HG03442 (cell line): ENCODE results near the gene IL9R.
A peak's percentile ranks its signal among the peaks of the same experiment; 100 is the strongest.
"Not testable (repeated sequence)": the region's sequence is repeated elsewhere in the genome, so short reads cannot be mapped to it uniquely, and the experiment has no call there.

Experiments
- ATAC-seq: cut with Tn5 transposase; IDR thresholded peaks from one replicate; pipeline ENCODE4 v1.9.1; 2021; ENCODE audit warnings: mild to moderate bottlenecking, moderate library complexity; ENCODE audit not compliant: unreplicated experiment

IL9R gene, protein sequence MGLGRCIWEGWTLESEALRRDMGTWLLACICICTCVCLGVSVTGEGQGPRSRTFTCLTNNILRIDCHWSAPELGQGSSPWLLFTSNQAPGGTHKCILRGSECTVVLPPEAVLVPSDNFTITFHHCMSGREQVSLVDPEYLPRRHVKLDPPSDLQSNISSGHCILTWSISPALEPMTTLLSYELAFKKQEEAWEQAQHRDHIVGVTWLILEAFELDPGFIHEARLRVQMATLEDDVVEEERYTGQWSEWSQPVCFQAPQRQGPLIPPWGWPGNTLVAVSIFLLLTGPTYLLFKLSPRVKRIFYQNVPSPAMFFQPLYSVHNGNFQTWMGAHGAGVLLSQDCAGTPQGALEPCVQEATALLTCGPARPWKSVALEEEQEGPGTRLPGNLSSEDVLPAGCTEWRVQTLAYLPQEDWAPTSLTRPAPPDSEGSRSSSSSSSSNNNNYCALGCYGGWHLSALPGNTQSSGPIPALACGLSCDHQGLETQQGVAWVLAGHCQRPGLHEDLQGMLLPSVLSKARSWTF

GRCh38 chrX:155997436-155997835 is at the start of gene IL9R:
IL9R (plus strand) TSS chrX:155997696; CDS start chrX:155997760, 64 bp downstream.
- ATAC-seq = peak; percentile 90

- ATAC-seq = no peak
Observed at GRCh38 chrX:155949098-155949497, 48.4 kb upstream of the IL9R start.

DNA sequence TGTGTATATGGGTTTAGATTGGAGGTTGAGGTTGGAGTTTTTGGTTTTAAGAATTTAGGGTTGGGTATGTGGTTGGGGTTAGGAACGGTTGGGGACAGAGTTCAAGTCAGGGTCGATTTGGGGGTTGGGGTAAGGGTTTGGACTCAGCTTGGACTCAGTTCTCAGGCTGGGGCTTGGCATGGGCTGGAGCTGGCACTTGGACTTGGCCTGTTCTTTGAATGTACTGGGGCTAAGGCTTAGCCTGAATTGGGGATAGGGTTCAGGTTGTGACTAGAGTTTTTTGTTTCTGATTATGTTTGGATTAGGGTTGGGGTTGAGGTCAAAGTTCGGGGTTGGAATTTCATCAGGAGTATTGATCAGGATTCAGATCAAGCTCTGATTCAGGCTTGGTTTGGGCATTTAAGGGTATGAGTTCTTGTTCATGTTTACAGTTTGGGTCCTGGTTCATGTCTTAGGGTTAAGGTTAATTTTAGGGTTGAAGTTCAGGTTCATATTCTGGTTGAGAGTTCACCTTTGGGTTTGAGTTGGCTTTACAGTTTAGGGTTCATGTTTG is 46.2 kb upstream of the IL9R start:
- ATAC-seq = no peak

DNA sequence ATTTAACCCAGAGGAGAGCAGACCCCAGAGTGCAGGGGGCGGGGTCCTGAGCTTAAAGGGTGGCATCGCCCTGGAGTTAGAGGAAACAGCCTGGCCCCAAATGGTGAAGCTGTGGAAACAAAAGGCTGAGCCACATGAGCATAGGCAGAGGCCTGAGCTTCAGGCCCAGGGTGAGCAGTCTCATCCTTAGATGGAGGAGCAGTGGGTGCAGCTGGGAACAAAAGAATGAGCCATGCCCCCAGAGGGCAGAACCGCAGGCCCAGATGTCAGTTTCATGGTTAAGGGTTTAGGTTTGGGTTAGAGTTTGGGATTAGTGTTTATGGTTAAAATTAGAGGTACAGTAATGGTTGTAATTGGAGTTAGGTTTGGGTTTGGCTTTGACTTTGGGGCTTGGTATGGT is 44.4 kb upstream of the IL9R start:
- no peak for ATAC-seq

- no peak for ATAC-seq
Observed at GRCh38 chrX:155954793-155955192, 42.7 kb upstream of the IL9R start.

DNA sequence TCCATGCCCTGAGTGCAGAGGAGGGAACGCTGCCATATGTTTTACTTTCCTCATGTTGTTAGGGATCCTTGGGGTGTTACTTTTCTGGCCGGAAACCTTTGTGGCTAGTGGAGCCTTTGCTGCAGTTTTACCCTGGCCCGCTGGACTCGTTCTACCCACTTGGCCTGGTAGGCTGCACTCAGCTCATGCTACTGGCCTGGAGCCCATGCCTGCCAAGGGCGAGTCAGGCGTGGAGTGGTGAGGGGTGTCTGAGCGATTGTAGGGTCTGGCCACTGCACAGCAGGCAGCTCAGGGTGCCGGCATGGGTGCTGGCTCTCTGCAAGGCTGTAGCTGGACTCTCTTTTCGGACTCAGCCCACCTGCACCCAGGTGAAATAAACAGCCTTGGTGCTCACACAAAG is 41.4 kb upstream of the IL9R start:
- ATAC-seq = no peak

- ATAC-seq = no peak
Observed at GRCh38 chrX:155956649-155957048, 40.8 kb upstream of the IL9R start.

DNA sequence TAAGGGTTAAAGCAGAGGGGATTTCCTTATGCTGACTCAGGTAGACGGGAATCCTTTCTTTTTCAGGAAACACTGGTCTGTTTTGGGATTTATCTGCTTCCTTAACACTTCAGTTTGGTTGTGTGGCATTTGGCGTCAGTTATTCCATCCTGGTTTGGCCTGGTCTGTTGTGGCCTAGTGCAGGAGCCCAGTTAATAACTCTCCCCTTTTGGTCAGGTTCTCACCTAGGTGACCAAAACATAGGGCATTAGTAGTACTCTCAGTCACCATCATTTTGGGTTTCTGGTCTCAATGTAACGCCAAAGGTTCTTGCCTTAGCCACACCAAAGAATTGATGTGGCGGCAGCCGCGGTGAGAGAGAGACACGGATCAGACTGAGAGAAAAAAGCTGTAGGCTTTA is 39.7 kb upstream of the IL9R start:
- no peak for ATAC-seq

- ATAC-seq = no peak
Observed at GRCh38 chrX:155959018-155959587, 38.4 kb upstream of the IL9R start.

GRCh38 chrX:155962906-155963305 is 34.6 kb upstream of the IL9R start:
- no peak for ATAC-seq

- no peak for ATAC-seq
Observed at GRCh38 chrX:155966876-155967275, 30.6 kb upstream of the IL9R start.

- ATAC-seq = no peak
Observed at GRCh38 chrX:155967653-155968325, 29.7 kb upstream of the IL9R start.

DNA sequence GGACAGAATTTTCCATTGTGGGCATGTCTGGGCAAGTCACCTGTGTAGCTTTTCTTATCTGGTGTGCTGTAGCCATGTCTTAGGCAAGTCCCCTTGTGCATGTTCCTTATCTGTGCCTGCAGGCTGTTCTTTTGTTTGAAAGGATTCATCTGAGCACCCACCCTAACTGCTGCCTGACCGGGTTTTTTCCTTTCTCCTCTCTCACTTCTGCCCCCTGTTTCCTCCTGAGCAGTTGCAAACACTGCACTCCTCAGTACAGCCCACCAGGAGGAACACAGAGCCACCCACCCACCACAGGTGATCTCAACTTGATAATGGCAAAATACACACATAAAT is 29.2 kb upstream of the IL9R start:
- ATAC-seq = no peak

- no peak for ATAC-seq
Observed at GRCh38 chrX:155968791-155969190, 28.7 kb upstream of the IL9R start.

DNA sequence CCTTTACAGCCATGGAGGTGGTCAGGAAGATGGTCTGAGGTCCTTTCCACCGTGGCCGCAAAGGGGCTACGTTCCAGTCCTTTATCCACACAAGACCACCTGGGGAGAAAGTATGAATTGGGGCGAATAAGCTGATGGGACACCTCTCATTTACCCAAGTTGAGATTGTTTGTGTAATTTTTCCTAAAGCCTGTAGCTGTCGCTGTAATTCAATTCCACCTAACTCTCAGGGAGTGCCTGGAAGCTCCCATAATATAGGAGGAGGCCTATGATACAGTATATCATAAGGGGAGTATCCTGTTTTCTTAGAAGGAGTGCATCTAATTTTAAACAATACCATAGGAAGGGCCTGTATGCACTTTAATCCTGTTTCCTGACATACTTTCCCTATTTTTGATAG is 25.8 kb upstream of the IL9R start:
- not testable (repeated sequence) for ATAC-seq

DNA sequence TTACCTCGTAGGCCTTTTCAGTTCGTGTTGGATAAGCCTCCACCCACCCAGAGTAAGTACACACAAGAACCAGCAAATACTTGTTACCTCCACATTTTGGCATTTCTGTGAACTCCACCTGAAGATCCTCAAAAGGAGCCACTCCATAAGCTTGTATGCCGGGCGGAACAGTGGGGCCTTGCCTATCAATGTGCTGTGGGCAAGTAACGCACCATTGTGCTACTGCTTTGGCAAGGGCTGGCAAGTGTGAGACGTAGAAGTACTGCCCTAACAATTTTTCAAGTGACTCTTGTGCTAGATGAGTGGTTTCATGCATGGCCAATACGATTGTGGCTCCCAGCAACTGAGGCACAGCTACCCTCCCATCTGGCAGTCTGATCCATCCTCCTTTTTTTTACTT is 25.3 kb upstream of the IL9R start:
- ATAC-seq = not testable (repeated sequence)

GRCh38 chrX:155983326-155983725 is 14.2 kb upstream of the IL9R start:
- ATAC-seq = no peak

- ATAC-seq = no peak
Observed at GRCh38 chrX:155985208-155985607, 12.3 kb upstream of the IL9R start.

DNA sequence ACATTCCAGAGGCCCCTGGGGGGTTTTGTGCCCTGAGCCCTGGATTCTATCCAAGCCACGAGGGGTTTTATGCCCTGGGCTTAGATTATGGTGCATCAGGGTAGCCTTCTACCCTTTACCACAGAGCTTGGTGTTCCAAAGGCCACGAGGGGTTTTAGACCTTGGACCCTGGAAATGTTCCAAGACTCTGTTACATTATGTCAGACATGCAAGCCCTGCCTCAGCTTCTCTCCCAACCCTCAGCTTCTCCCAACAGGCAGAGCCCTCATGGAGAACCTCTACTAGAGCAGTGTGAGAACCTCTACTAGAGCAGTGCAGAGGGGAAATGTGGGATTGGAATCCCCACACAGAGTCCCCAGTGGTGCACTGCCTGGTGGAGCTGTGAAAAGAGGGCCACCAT is 10.5 kb upstream of the IL9R start:
- not testable (repeated sequence) for ATAC-seq

DNA sequence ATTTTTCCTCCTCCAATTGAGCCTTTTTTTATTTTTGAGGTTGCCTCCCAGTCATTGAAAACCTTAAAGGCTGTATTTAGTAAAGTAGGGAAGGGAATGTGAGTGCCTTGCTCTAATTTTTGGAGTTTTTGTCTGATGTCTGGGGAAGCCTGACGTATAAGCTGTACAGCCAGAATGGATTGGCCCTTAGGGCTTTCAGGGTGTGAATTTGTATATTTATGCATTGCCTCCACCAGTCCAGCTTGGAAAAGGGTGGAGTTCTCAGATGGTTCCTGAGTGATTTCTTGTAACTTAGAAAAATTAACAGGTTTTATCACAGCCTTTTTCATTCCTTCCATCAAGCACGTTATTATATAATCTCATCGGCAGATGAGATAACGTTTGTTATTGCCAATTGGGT is 8.6 kb upstream of the IL9R start:
- ATAC-seq = no peak

DNA sequence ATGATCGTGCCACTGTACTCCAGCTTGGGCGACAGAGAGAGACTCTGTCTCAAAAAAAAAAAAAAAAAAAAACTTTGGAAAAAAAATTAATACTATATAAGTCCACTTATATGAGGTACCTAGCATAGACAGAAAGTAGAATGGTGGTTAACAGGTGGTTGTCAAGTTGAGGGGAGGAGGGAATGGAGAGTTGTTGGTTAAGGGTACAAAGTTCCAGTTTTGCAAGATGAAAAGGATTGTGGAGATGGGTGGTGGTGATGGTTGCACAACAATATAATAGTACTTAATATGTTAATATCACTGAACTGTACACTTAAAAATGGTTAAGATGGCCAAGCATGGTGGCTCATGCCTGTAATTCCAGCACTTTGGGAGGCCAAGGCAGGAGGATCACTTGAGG is 4.1 kb upstream of the IL9R start:
- no peak for ATAC-seq
